HG03457 (cell line): Measurements from ENCODE around the gene CAV1.
"Not testable (repeated sequence)": the region's sequence is repeated elsewhere in the genome, so short reads cannot be mapped to it uniquely, and the experiment has no call there.

Experiments used
- ATAC-seq: cut with Tn5 transposase; IDR thresholded peaks from one replicate; pipeline ENCODE4 v1.9.1; 2021; ENCODE audit warnings: moderate number of reproducible peaks; ENCODE audit not compliant: unreplicated experiment

Gene CAV1

DNA sequence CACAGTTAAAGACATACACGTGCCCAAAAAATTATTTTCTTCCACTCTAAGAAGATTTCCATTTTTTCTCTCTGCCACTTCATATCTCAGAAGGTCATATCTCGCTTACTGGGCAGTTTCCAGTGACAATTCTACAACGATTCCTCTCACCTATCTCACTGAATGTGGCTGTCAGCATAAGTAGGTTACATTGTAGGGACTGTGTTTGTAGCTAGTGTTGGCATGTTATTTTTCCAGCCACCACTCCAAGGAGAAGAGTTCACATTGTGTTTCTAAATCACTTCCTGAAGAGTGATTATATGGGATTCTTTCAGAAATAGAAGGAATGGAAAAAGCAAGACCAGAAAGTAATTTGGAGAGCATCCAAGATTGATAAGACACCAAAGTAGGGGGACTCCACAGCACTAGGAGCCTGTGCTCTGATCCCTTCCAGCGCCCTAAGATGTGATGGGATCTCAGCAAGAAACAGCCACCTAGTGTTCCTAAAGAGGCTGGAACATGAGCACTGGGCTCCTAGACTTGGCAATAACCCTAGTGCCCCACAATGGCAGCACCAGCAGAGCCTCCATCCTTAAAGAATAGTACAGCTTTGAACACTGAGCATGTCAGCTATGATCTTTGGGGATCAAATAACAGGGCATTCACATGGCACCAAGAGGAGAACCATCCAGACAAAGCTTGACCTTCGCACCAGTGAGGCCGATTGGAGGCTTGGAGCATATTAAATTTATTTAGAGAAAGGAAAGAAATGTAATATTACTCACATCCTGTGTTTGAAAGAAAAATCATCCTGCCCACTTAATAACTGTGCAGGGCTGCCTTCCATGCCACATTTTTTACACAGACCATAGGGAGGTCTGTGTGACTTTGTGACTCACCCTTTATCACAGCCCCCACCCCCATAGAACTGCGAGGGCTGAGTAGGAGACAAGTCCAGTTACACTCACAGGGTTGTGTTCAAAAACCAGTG, 51.8 kb downstream of the CAV1 start:
- ATAC-seq = peak; percentile 12

GRCh38 chr7:116577320-116577871, 52.6 kb downstream of the CAV1 start:
- ATAC-seq = peak; percentile 53

DNA sequence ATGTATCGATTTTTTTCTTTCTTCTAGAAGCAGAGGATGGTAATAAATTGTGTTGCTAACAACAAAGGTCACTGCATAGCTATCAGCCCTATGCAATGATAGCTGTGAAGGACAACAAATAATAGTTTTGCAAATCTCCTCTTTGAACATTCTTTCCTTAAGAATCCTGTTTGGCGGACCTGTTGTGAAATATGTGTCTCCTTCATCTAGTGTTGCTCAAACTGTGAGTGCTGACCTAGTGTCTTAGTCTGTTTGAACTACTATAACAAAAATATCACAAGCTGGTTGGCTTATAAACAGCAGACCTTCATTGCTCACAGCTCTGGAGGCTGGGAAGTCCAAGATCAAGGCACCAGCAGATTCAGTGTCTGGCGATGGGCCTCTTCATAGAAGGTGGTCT, 53.7 kb downstream of the CAV1 start:
- ATAC-seq = no peak

DNA sequence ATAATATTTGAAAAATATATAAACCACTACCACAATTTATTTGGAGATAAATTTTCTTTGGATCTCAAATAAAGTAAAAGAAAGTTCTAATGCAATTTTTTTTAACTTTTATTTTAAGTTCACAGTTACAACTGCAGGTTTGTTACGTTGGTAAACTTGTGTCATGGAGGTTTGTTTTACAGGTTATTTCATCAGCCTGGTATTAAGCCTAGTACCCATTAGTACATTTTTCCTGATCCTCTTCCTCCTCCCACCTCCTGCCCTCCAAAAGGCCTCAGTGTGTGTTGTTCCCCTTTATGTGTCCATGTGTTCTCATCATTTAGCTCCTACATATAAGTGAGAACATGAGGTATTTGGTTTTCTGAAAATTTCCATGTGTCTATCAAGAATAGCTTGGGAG, 54.5 kb downstream of the CAV1 start:
- ATAC-seq = no peak

GRCh38 chr7:116579835-116580234, 55.0 kb downstream of the CAV1 start:
- no peak for ATAC-seq

DNA sequence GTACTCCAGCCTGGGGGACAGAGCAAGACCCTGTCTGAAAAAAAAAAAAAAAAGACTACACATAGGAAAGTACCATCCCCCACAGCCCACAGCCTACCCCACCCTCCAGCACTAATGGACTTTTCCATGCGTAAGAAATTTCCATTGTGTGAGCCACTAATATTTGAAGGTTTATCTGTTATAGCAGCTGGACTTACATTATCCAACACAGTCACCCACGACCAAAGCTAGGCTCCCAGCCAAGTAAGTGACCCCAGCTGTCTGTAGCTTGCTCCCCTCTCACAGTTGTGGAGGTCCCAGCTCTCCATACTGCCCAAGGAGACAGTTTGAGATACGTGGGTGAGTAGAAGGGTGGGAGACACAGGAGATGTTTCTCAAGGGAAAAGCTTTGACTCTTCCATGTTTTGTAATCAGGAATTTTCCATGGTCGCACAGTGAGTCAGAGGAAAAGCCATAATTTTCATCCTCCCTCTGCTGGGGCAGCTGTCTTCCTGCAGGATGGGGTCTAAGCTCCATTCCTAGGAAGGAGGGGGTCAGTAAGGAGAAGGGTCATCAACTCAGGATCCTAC, 57.4 kb downstream of the CAV1 start:
- no peak for ATAC-seq

GRCh38 chr7:116582806-116583444, 58.1 kb downstream of the CAV1 start:
- no peak for ATAC-seq

DNA sequence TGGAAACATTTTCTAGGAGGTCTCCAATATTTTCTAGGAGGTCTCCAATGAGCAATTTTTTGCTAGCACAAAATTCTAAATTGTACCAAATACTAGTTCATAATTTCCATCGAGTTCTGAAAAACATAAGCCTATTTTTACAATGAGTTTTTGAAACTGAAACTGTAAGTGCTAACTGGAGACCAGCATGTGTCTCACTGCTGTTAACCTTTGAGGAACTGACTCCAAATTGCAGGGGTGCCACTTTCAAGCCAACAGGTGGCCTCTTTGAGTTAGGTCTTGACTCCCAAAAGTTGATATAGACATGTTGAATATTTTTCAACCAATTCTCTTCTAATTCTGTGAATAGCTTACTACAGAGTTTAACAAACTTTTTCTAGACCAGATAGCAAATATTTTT, 58.8 kb downstream of the CAV1 start:
- ATAC-seq = peak; percentile 88

- ATAC-seq = no peak
These were observed 59.9 kb downstream of the CAV1 start for GRCh38 chr7:116584721-116585120.

DNA sequence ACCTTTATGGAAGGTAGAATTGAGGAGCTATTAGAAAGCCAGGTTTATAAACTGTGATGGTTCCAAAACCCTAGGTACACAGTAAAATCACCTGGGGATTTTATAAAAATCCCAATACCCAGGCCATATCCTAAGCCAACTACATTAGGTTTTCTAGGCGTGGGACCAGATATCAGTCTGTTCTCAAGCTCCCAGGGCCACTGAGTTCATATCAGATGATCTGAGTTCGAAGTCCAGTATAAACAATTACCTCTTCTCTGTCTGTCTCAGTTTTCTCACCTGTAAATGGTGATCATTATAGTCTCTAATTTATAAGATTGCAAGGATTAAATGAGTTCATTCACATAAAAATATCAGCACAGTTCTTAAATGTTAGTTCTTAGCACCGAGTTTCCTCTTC, 60.6 kb downstream of the CAV1 start:
- ATAC-seq = no peak

DNA sequence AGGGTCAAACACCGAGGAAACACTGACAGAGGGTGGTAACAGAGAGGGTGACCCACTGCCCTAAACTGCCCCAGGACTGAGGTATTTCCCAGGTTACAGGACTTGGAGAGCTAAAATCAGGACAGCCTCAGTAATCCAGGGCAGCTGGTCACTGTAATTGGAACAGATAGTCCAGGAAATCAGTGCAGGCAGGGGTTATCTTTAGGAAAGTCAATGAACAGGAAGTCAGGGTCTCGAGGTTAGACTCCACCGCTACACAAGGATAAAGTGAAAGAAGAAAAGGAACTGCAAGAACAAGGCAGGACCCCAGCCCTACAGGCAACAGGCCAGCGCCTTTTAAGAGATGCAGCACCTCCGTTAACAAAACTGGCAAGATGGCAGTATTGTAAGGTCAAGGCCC, 61.1 kb downstream of the CAV1 start:
- ATAC-seq = no peak

- ATAC-seq = not testable (repeated sequence)
These were observed 62.4 kb downstream of the CAV1 start for GRCh38 chr7:116587200-116587599.

DNA sequence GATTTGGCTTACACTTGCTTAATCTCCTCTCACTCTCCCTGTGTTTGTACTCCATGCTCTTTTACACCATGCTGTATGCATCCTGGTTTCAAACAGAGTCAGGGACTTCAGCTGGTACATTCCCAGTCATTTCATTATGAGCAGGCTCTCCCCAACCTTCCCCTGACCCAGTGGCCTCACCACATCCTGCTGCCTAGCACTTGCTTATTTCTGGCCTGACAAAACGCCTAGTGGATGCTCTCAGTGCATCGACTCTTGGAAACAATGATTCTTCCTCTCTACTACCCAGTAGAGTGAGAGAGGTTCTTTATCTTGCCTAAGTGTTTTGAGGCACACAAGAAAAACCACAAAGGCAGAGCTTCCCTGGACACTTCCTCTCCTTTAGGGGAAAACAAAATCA, 63.4 kb downstream of the CAV1 start:
- peak; percentile 58 for ATAC-seq

DNA sequence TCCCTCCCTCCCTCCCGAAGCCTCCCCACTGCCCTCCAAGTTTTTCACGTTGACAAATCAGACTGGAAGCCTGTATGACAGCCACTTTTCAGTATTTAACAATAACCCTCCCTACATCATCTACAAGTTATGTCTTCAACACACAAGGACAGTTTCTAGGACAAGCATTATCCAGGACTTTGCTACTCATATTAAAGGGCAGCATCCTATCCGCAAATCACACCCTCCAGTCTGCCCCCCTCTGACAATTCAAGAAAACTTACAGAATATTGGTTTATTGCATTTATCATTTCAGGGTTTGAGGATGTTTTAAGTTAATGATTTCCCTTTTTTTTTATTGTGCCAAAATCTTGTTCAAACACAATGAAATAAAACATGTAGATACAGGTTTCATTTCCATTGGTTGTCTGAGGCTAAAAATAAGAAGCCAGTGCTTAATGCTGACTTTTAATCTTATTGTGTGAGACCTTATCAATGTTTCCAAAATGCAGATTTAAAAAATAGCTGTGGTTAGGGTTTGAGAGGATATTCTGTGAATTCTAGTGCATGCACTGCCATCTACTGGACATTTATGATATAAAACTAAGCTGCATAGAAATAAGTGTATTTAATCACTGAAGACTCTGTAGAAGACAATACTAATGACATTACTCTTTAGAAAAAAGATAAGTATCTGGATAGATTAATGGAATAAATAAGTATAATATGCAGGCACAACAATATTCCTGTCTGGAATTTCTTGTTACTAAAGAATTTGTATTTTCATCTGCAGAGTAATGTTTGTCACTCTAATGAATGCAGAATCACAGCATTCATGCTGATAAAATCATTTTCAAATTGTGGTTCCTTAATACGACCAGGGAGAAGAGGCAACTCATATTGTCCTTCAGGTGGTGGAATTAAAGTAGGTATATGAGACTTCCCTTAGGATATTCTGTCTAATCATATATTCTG, 64.1 kb downstream of the CAV1 start:
- ATAC-seq = no peak

- no peak for ATAC-seq
These were observed 66.6 kb downstream of the CAV1 start for GRCh38 chr7:116591202-116592040.

DNA sequence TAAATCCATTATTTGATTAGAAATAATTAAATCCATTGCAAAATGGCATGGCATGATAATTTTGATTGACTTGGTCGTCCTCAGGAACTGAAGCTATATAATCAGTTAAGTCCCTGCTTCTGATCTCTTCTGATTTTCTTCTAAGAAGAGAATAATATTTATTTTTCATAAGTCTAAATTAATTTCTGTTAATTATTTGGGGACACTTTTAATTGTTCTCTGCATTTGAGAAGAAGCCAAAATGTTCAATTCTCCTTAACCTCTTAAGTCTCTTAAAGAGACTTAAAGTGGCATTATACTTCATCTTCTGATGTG, 67.2 kb downstream of the CAV1 start:
- no peak for ATAC-seq

DNA sequence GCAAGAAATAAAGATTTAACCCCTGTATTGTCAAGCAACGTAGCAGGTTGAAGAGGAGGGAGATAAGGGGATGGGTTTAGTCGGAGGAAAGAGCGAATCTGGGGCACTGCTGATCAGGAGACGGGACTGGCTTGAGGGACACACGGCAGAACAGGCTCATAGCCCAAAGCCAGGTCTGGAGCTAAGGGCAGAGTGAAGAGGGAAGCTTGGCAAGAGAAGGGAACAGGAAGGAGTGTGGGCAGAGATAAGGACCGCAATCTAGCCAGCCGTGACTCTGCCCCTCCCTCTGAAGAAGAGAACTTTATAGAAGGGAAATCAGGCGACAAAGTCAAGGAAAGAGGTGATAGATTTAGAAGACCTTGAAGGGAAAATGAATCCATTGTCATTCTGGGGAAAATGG, 67.6 kb downstream of the CAV1 start:
- no peak for ATAC-seq

DNA sequence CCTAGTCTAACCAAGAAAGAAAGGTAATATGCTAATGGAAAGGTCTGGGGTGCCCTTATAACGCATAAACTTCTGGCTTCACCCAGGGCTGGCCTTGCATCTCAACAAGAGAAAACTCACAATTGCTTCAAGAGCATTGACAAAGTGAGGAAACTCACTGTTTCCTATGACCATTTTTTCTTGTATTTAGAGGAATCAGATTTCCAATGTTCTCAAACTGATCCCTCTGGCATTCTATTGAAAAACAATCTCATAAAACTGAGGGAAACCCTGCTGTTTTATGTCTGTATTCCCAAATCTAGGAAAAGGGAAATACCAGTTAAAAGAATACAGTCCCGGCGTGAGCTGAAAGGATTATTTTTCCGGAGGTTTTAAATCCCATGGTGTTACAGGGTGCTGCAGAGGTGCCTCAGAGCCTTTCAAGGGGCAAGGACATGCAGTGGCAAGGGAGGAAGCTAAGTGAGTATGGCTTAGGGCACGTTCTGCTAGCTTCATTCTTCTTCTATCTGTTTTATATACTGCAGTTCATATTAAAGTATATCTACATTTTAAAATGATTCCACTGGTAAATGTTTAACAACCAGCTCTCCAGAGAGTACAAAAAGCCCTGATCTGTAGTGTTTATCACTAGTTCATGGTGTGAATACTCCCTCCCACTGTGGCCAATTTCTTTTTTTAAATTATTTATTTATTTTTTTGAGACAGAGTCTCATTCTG, 68.7 kb downstream of the CAV1 start:
- ATAC-seq = no peak

GRCh38 chr7:116595063-116595462, 70.2 kb downstream of the CAV1 start:
- no peak for ATAC-seq
